HEK293T (cell line): ENCODE results near the gene COL24A1.

Experiments
- ELF4 ChIP-seq: fragments of 450-650 bp; IDR thresholded peaks from 2 replicates; pipeline ENCODE4 v1.6.1; 2017; ENCODE audit warnings: antibody characterized with exemption
- FOXA1 ChIP-seq: fragments of 450-650 bp; IDR thresholded peaks from 2 replicates; pipeline ENCODE4 v1.6.1; 2016; ENCODE audit warnings: mild to moderate bottlenecking
- FOXM1 ChIP-seq: fragments of 450-650 bp; IDR thresholded peaks from 2 replicates; pipeline ENCODE4 v1.6.1; 2017; ENCODE audit warnings: mild to moderate bottlenecking, borderline replicate concordance
- SP1 ChIP-seq: fragments of 450-650 bp; IDR thresholded peaks from 2 replicates; pipeline ENCODE4 v1.6.1; 2017
- TF ChIP-seq, protein P1 (sequence below): fragments of 450-650 bp; IDR thresholded peaks from 2 replicates; pipeline ENCODE4 v1.6.1; 2016

DNA sequence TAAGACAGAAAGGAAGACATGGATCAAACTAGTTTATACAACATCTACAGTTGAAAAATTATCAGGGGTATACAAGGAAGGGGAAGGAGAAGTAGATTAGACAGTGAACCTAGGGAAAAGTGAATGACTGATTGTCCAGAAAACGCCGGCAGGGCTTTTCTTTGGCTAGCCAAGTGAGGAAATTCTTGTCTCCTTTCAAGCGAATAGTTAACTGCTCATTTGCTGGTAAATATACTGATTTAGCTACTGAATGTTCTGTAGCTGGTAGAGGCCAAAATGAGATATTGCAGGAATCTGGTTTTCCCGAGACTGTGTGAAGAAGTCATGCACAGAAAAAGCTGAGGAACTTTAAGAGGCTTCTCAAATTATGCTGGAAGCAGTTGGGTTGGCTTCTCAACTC lies 319.8 kb downstream of the COL24A1 start:
- TF ChIP-seq SP1, result no peak
- no peak for TF ChIP-seq FOXM1
- no peak for TF ChIP-seq ELF4
- TF ChIP-seq, protein P1, sequence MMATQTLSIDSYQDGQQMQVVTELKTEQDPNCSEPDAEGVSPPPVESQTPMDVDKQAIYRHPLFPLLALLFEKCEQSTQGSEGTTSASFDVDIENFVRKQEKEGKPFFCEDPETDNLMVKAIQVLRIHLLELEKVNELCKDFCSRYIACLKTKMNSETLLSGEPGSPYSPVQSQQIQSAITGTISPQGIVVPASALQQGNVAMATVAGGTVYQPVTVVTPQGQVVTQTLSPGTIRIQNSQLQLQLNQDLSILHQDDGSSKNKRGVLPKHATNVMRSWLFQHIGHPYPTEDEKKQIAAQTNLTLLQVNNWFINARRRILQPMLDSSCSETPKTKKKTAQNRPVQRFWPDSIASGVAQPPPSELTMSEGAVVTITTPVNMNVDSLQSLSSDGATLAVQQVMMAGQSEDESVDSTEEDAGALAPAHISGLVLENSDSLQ, result no peak
- no peak for TF ChIP-seq FOXA1
